Suprapubic skin (tissue), 4 donors: ENCODE measurements around the gene ATOH8.

Experiments used
- EP300 ChIP-seq: sonication (generic); formaldehyde crosslinking; IDR thresholded peaks from one replicate; pipeline ENCODE4 v1.6.1; 2017; ENCODE audit warnings: antibody characterized with exemption
- POLR2A ChIP-seq, 2 donors: fragments of 450-650 bp; IDR thresholded peaks; one replicate each; pipeline ENCODE4 v1.6.1; 2017; ENCODE audit warnings: antibody characterized with exemption in 2 of 2, mild to moderate bottlenecking in 2 of 2, moderate library complexity in 2 of 2
- POLR2AphosphoS5 ChIP-seq, 3 donors: sonication (generic); formaldehyde crosslinking; IDR thresholded peaks; one replicate each; pipeline ENCODE4 v1.6.1; 2017; ENCODE audit warnings: antibody characterized with exemption in 3 of 3
- TF ChIP-seq, protein P1 (sequence below), 2 donors: fragments of 200-600 bp in 1 of 2; fragments of 450-650 bp in 1 of 2; sonication (generic) in 1 of 2; IDR thresholded peaks; one replicate each; pipeline ENCODE4 v1.5.1; 2016 to 2019; ENCODE audit warnings: antibody characterized with exemption in 2 of 2, mild to moderate bottlenecking in 1 of 2, moderate library complexity in 1 of 2

DNA sequence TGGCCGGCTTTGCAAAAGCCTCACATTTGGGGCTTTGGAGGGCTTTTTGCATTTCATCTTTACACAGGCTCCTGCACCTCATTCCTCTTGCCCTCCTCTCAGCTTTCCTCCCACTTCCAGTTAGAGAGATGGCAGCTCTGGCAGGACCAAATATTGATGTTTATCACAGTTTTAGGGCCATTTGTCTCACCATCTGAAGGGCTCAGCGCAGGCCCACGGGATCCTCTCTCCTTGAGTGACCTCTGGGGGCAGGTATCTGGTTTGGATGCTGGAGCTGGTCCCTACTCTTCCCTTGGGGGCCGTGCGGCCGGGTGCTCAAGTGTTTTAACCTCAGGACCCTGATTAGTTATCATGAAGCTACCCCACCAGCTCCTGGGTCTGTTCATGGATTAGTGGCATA, 19.9 kb downstream of the ATOH8 start:
- TF ChIP-seq, protein P1, sequence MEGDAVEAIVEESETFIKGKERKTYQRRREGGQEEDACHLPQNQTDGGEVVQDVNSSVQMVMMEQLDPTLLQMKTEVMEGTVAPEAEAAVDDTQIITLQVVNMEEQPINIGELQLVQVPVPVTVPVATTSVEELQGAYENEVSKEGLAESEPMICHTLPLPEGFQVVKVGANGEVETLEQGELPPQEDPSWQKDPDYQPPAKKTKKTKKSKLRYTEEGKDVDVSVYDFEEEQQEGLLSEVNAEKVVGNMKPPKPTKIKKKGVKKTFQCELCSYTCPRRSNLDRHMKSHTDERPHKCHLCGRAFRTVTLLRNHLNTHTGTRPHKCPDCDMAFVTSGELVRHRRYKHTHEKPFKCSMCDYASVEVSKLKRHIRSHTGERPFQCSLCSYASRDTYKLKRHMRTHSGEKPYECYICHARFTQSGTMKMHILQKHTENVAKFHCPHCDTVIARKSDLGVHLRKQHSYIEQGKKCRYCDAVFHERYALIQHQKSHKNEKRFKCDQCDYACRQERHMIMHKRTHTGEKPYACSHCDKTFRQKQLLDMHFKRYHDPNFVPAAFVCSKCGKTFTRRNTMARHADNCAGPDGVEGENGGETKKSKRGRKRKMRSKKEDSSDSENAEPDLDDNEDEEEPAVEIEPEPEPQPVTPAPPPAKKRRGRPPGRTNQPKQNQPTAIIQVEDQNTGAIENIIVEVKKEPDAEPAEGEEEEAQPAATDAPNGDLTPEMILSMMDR (IDR thresholded peaks at IDR 0.05), result no peak
- no peak for TF ChIP-seq POLR2A (IDR thresholded peaks at IDR 0.05)
- no peak for TF ChIP-seq POLR2AphosphoS5 (IDR thresholded peaks at IDR 0.05)
- TF ChIP-seq EP300, result no peak
